Endothelial cell of umbilical vein (primary cell): ENCODE data around the gene RNF187. TPM values are rescaled to one million over a fixed set of nuclear protein-coding genes. Genes with fewer than 3 reads are reported as not detected.

ENCODE experiments used
- BruUV-seq: library from RNA; stranded (reverse); fragments of 400-500 nt; replicated peaks from 2 replicates; lab custom pipeline; 2021; lab: Mats Ljungman, UMichigan
- CTCF ChIA-PET: fragments of 300-600, 350-600 bp; sonication (Branson Sonifier 250); formaldehyde crosslinking; loops from one replicate; lab custom pipeline; 2021; ENCODE audit warnings: antibody characterized with exemption, inconsistent platforms; lab: Charles Lee
- POLR2A ChIA-PET: fragments of 300-600, 350-600 bp; sonication (Branson Sonifier 250); formaldehyde crosslinking; loops from one replicate; lab custom pipeline; 2021; ENCODE audit warnings: antibody characterized with exemption, inconsistent platforms; lab: Charles Lee
- DNase-seq: peaks from one replicate; pipeline ENCODE4 v3.0.0-alpha.2; 2011; ENCODE audit warnings: low read depth, low spot score
- FAIRE-seq: peaks from 2 replicates; lab custom pipeline; 2011; peaks lifted over from hg19 to GRCh38; lab: Jason Lieb, UNC
- H2AFZ ChIP-seq: 2 replicates; pipeline ENCODE4 v1.6.0; 2012; ENCODE audit warnings: low read depth, low read length, control low read depth, inconsistent platforms
- H3K27ac ChIP-seq: 2 replicates; pipeline ENCODE4 v1.5.1; 2011; ENCODE audit warnings: low read depth, mild to moderate bottlenecking, control low read depth, low read length, moderate library complexity; ENCODE audit not compliant: insufficient read depth
- H3K27me3 ChIP-seq, 2 experiments: 2 replicates each; pipeline versions ENCODE4 v1.6.0 to v1.6.1; 2011; ENCODE audit warnings: low read length in 2 of 2, mixed read lengths in 1 of 2; ENCODE audit not compliant: control insufficient read depth in 2 of 2, insufficient read depth in 2 of 2
- H3K36me3 ChIP-seq, 2 experiments: 2 replicates in 1 of 2; 3 replicates in 1 of 2; pipeline ENCODE4 v1.5.1; 2011; ENCODE audit warnings: low read length in 2 of 2, mild to moderate bottlenecking in 1 of 2, moderate library complexity in 1 of 2; ENCODE audit not compliant: control insufficient read depth in 2 of 2, insufficient read depth in 2 of 2; ENCODE audit errors: extremely low read depth in 1 of 2
- H3K4me1 ChIP-seq: 3 replicates; pipeline ENCODE4 v1.5.1; 2011; ENCODE audit warnings: mild to moderate bottlenecking, low read length; ENCODE audit not compliant: control insufficient read depth, insufficient read depth; ENCODE audit errors: extremely low read depth
- H3K4me2 ChIP-seq: 2 replicates; pipeline ENCODE4 v1.6.1; 2011; ENCODE audit warnings: low read length, control low read depth, mixed read lengths; ENCODE audit not compliant: insufficient read depth
- H3K4me3 ChIP-seq, 3 experiments: fragments of 200-600 bp in 1 of 3; sonication (generic), shearing (Covaris generic) in 1 of 3; replicated peaks in 1 of 3; 2 replicates each; pipeline ENCODE4 v1.5.1; 2011 to 2016; ENCODE audit warnings: control low read depth in 3 of 3, low read length in 3 of 3, mild to moderate bottlenecking in 2 of 3, inconsistent platforms in 1 of 3, low read depth in 1 of 3, moderate library complexity in 1 of 3; ENCODE audit not compliant: insufficient read depth in 1 of 3
- H3K79me2 ChIP-seq: 2 replicates; pipeline ENCODE4 v1.6.0; 2012; ENCODE audit warnings: low read length, inconsistent platforms; ENCODE audit not compliant: control insufficient read depth, insufficient read depth
- H3K9ac ChIP-seq: replicated peaks from 2 replicates; pipeline ENCODE3; 2011; ENCODE audit warnings: low read length, control low read depth; ENCODE audit not compliant: insufficient read depth; ENCODE audit errors: extremely low read depth
- H3K9me1 ChIP-seq: replicated peaks from 3 replicates; pipeline ENCODE4 v1.6.0; 2011; ENCODE audit warnings: mild to moderate bottlenecking, low read length; ENCODE audit not compliant: control insufficient read depth, insufficient read depth; ENCODE audit errors: extremely low read depth
- H3K9me3 ChIP-seq: replicated peaks from 2 replicates; pipeline ENCODE4 v1.5.1; 2012; ENCODE audit warnings: low read length, inconsistent platforms; ENCODE audit not compliant: control insufficient read depth, insufficient read depth
- H4K20me1 ChIP-seq: replicated peaks from 2 replicates; pipeline ENCODE3; 2011; ENCODE audit warnings: mild to moderate bottlenecking, low read length; ENCODE audit not compliant: control insufficient read depth, insufficient read depth; ENCODE audit errors: extremely low read depth
- EZH2 ChIP-seq: IDR thresholded peaks from 2 replicates; pipeline ENCODE4 v1.6.1; 2012; ENCODE audit warnings: borderline replicate concordance, low read depth, mild to moderate bottlenecking, moderate library complexity, low read length, inconsistent platforms; ENCODE audit not compliant: severe bottlenecking
- FOS ChIP-seq: IDR thresholded peaks from 2 replicates; pipeline ENCODE4 v1.6.1; 2011; ENCODE audit warnings: mild to moderate bottlenecking, low read length, moderate library complexity, borderline replicate concordance; ENCODE audit not compliant: insufficient read depth
- GATA2 ChIP-seq: IDR thresholded peaks from 2 replicates; pipeline ENCODE4 v1.7.0; 2011; ENCODE audit warnings: low read depth, mild to moderate bottlenecking, moderate library complexity, mixed read lengths, low read length; ENCODE audit not compliant: insufficient read length, insufficient read depth
- MYC ChIP-seq: IDR thresholded peaks from one replicate; pipeline ENCODE4 v1.6.1; 2011; ENCODE audit warnings: mild to moderate bottlenecking, low read depth, low read length
- dilution Hi-C: fragments of 300-500 bp; cut with MboI; formaldehyde crosslinking; loops from one replicate; pipeline ENCODE4 v1.15.0; 2019; ENCODE audit warnings: low sequenced_read_pairs; ENCODE audit not compliant: extremely low pct_ligation_motif_present
- intact Hi-C: fragments of 100-400 bp; cut with micrococcal nuclease; formaldehyde crosslinking; loops from one replicate; pipeline ENCODE4 v1.10.0; 2022
- polyA plus RNA-seq, 4 experiments: library from polyadenylated mRNA; depleted of rRNA in 3 of 4; stranded (reverse) in 3 of 4; unstranded in 1 of 4; fragments of >200 nt; gene quantifications; 2 replicates each; pipeline versions ENCODE4 v1.2.1 to v1.2.3, GENCODE V29; 2011 to 2012; ENCODE audit warnings: missing spikeins in 1 of 4
- total RNA-seq: library from RNA; stranded (reverse); gene quantifications from 2 replicates; pipeline ENCODE4 v1.2.3, GENCODE V29; 2021
- TF ChIP-seq, protein P1 (sequence below): IDR thresholded peaks from 2 replicates; pipeline ENCODE4 v1.6.1; 2011; ENCODE audit not compliant: insufficient read depth, insufficient read length
- TF ChIP-seq, protein P2 (sequence below), 2 donors: IDR thresholded peaks; 1 replicate in 1 of 2; 2 replicates in 1 of 2; pipeline ENCODE4 v1.5.1; 2011; ENCODE audit warnings: low read length in 2 of 2, mild to moderate bottlenecking in 2 of 2, moderate library complexity in 2 of 2, control low read depth in 1 of 2, inconsistent platforms in 1 of 2, low read depth in 1 of 2; ENCODE audit not compliant: insufficient read depth in 1 of 2; ENCODE audit errors: extremely low read depth in 1 of 2

The RNF187 gene
- total and polyA plus RNA-seq, 2 donors (not counting 3 experiments of a cell fraction or from before 2014, with no cell fraction given): 48.0 to 86.4 TPM

DNA sequence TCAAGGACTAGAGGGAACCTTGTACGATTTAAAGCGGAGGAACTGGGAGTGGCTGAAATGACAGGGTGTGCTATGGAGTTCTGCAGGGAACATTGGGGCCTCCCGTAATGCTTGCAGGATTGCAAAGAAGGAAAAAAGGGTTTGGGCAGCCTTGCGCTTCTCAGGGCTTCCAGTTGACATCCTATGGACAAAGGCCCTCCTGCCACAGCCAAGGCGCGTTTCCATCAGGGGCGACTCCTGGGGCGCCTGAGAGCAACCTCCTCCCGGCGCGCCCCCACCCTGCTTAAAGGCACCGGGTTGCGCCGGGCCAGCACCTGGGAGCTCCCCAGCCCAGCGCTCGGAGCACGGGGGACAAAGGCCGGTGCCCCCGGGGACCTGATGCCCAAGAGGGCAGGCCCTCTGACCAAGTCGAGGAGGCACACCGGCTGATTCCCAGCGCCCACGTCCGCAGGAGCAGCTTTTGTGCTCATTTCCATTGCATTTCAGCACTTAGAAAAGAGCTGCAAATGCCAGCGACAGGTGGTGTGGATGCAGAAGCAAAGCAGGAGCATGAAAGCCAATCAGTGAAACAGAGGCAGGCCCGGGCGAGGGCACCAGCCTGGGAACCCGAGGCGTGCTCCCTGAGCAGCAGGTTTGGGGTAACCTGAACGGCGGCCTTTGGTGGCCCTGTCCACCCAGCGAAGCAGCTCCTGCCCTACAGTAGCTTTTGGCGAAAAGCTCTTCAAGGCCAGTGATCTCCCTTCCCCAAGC, 17.6 kb upstream of the RNF187 start:
- H3K36me3 ChIP-seq: no peaks in the 10 kb centered on the region
- dilution Hi-C loops: no loop called here
- no peak overlapping the region for H3K27ac ChIP-seq
- no TSS peak for BruUV-seq
- intact Hi-C loops: no loop called here
- ChIA-PET POLR2A (no interaction called here), CTCF (interaction anchor here (2.3 kb wide), 1 partner anchor 10 kb away, joined by 14 read pairs; no protein-coding TSS in a partner anchor)
- H4K20me1 ChIP-seq: no peaks in the 10 kb centered on the region
- no peak overlapping the region for H3K9ac ChIP-seq
- H3K4me1 ChIP-seq: peaks cover 19% of the 10 kb centered on the region
- TF ChIP-seq MYC (no peak), EZH2 (peak; percentile 55)
- no peaks in the 10 kb centered on the region for H3K9me3 ChIP-seq
- H3K79me2 ChIP-seq: no peaks in the 10 kb centered on the region
- no peak for FAIRE-seq
- DNase-seq: no peak
- no peak overlapping the region for H3K4me3 ChIP-seq
- no peak overlapping the region for H3K4me2 ChIP-seq
- no peaks in the 10 kb centered on the region for H3K9me1 ChIP-seq
- peaks cover 46 to 49% of the 10 kb centered on the region in 2 experiments for H3K27me3 ChIP-seq
- H2AFZ ChIP-seq: no peak overlapping the region

DNA sequence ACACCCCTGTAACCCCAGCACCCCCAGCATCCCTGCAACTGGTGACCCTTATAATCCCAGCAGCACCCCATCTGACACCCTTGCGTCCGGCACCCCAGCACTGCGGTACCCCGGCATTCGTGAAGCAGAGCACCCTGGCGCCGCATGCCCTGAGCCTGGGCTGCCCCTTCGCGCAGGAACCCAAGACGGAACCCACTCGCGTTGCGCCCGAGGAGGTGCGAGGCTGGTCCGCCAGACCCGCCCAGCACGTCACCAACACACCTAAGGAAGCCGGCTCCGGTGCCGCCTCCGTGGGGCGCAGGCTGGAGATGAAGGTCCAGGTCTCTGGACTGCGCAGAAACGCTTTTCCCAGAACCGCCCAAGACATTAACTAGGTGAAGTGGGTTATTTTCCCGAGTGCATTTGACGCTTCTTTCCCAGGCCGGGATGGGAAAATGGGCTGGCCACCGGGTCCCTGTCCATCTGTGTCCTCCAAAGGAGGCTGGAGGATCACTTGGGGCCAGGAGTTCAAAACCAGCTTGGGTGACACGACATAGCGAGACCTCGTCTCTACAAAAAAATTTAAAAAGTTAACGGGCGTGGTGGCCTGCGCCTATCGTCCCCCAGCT, 15.9 kb upstream of the RNF187 start:
- Histone ChIP-seq H3K27me3 (peaks cover 30 to 39% of the 10 kb centered on the region in 2 experiments), H3K4me3 (no peak overlapping the region), H2AFZ (no peak overlapping the region), H3K9ac (no peak overlapping the region), H3K9me3 (no peaks in the 10 kb centered on the region), H3K4me1 (peaks cover 15% of the 10 kb centered on the region), H3K79me2 (no peaks in the 10 kb centered on the region), H4K20me1 (no peaks in the 10 kb centered on the region), H3K9me1 (no peaks in the 10 kb centered on the region), H3K4me2 (no peak overlapping the region), H3K27ac (no peak overlapping the region), H3K36me3 (no peaks in the 10 kb centered on the region)
- ChIA-PET POLR2A (no interaction called here), CTCF (interaction anchor here (1.0 to 2.8 kb wide), 5 partner anchors 12 to 44 kb away, joined by 3 to 25 read pairs (median 11); partner anchors contain the start of gene RNF187)
- BruUV-seq: no TSS peak
- TF ChIP-seq, protein P1, sequence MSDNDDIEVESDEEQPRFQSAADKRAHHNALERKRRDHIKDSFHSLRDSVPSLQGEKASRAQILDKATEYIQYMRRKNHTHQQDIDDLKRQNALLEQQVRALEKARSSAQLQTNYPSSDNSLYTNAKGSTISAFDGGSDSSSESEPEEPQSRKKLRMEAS: no peak
- TF ChIP-seq EZH2: no peak
- no peak for TF ChIP-seq FOS
- TF ChIP-seq, protein P2, sequence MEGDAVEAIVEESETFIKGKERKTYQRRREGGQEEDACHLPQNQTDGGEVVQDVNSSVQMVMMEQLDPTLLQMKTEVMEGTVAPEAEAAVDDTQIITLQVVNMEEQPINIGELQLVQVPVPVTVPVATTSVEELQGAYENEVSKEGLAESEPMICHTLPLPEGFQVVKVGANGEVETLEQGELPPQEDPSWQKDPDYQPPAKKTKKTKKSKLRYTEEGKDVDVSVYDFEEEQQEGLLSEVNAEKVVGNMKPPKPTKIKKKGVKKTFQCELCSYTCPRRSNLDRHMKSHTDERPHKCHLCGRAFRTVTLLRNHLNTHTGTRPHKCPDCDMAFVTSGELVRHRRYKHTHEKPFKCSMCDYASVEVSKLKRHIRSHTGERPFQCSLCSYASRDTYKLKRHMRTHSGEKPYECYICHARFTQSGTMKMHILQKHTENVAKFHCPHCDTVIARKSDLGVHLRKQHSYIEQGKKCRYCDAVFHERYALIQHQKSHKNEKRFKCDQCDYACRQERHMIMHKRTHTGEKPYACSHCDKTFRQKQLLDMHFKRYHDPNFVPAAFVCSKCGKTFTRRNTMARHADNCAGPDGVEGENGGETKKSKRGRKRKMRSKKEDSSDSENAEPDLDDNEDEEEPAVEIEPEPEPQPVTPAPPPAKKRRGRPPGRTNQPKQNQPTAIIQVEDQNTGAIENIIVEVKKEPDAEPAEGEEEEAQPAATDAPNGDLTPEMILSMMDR (IDR thresholded peaks at IDR 0.05; ENCODE audit: extremely low read depth in 1 of 2, insufficient read depth in 1 of 2, low read depth in 1 of 2, low read length in 2 of 2): no peak
- TF ChIP-seq GATA2: no peak
- DNase-seq (no peak), FAIRE-seq (no peak)
- intact Hi-C loops (no loop called here), dilution Hi-C loops (no loop called here)
